Activated T-helper 1 cell treated with anti-CD3 and anti-CD28 coated beads, Interleukin-2, amount 50 U/mL, for 16 hours (primary cell): ENCODE measurements around the gene PPP1R14B.

ENCODE experiments used
- DNase-seq, 2 donors: peaks; one replicate each; pipeline ENCODE4 v3.0.0-alpha.2; 2020; ENCODE audit warnings: low read depth in 1 of 2, low spot score in 1 of 2

Gene PPP1R14B

DNA sequence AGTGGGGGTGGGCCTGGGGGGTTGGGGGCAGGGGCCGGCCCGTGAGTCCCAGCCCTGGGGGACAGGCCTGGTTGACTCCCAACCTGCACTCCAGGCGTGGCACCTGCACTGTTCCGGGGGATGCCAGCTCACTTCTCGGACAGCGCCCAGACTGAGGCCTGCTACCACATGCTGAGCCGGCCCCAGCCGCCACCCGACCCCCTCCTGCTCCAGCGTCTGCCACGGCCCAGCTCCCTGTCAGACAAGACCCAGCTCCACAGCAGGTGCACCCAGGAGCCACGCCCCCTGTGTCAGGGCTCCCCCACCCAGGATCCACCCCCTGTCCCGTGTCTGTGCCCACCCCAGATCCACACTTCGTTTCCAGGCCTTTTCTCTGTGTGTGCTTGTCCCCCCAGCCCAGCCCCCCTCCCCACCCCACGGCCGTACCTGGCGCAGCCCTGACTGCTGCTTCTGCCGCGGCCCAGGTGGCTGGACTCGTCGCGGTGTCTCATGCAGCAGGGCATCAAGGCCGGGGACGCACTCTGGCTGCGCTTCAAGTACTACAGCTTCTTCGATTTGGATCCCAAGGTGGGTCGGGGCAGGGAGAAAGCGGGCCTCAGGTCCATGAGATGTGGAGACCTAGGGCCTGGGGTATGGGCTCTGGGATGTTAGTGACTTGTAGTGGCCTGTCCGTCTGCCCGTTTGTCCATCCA lies 35.4 kb downstream of the PPP1R14B start:
- no peak for DNase-seq

DNA sequence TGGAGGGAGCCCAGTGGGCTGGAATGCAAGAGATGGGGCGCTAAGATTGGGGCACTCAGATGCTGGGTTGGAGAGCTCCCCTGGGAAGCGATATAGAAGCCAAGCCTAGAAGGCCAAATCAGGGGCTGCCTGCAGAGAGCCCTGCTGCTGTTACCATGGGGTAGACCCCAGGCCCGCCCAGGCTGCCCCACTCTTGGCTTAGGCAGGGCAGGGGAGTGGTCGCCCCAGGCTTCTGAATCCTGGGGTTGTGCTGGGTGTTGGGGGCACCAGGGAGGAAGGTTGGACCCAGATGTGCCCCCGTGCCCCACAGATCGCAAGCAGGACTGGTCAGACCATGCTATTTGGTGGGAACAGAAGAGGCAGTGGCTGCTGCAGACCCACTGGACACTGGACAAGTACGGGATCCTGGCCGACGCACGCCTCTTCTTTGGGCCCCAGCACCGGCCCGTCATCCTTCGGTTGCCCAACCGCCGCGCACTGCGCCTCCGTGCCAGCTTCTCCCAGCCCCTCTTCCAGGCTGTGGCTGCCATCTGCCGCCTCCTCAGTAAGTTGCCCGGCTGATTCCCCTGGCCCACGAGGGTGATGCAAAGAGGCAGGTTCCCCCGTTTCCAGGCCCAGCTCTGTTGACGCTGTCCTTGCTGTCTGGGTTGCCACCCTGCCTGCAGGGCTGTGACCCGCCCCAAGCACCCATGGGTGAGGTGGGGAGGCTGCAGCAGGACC lies 36.3 kb downstream of the PPP1R14B start:
- DNase-seq = no peak

DNA sequence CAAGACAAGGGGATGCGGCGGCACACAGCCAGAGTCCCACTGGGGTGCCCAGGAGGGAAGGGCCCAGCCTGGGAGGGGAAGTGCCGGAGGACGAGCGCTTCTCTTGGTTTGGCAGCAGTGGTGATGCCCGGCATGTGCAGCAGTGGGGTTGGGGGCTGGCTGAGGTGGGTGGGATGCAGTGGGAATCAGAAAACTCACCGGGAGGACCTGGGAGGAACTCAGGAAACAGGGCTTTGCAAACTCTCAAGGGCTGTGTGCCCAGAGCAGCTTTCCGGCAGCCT lies 37.2 kb downstream of the PPP1R14B start:
- DNase-seq = no peak

DNA sequence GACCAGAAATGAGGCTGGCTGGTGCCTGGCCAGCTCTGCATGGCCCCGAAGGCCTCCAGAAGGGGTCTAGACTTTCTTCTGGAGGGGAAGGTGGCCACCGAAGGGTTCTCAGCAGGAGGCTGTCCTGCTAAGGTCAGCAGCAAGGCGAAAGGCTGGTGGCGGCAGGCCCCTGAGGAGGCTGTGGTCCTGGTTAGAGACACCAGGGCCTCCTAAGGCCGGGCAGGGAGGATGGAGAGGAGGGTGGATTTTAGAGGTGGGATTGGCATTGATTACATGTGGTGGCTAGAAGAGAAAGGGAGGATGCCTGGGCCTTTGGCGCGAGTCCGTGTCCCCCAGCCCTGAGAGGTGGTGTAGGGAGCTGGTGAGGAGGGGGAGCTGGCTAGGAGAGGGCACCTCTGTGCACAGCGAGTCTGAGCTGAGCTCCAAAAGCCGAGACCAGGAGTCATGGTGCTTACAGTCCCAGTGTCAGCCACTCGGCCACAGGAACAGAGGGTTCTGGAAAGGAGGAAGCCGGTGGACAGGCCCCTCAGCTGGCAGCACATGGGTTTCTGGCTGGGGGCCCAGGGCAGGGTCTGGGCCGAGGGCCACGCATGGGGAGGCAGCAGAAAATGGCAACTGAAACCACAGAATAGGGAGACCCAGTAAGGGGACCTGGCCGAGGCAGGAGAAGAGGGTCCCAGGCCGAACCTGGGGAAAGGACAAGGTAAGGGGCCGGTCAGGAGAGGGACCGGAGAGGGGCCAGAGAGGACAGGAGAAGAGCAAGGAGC lies 37.8 kb downstream of the PPP1R14B start:
- no peak for DNase-seq

DNA sequence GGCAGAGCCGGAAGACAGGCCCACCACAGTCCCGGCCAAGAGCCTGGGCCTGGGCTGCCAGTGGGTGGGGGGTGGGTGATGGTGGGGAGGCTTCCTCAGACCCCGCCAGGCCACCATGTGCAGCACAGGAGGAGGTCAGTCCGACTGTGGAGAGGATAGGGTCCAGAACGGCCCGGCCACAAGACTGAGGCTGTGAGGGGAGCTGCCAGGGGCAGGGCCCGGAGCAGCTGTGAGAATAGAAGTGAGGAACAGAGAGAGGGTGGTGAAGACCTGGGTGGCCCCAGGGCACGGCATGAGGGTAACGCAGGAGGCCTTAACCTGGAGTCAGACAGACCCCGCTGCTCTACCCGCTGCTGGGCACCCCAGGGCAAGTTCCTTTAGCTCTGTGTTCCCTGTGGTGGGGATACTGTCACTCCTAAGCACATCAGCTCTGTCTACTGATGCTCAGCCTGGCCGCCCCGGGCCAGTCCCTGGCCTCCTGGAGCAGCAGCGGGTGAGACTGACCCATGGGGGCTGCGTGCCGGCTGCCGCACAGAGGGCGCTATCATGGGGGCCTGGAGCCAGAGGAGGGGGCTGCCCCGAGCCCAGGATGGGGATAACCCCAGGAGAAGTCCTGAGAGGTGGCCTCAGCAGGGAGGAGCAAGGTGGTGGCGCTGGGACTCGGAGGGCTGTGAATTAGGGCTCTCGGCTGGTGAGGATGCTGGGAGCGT lies 38.5 kb downstream of the PPP1R14B start:
- DNase-seq = no peak

DNA sequence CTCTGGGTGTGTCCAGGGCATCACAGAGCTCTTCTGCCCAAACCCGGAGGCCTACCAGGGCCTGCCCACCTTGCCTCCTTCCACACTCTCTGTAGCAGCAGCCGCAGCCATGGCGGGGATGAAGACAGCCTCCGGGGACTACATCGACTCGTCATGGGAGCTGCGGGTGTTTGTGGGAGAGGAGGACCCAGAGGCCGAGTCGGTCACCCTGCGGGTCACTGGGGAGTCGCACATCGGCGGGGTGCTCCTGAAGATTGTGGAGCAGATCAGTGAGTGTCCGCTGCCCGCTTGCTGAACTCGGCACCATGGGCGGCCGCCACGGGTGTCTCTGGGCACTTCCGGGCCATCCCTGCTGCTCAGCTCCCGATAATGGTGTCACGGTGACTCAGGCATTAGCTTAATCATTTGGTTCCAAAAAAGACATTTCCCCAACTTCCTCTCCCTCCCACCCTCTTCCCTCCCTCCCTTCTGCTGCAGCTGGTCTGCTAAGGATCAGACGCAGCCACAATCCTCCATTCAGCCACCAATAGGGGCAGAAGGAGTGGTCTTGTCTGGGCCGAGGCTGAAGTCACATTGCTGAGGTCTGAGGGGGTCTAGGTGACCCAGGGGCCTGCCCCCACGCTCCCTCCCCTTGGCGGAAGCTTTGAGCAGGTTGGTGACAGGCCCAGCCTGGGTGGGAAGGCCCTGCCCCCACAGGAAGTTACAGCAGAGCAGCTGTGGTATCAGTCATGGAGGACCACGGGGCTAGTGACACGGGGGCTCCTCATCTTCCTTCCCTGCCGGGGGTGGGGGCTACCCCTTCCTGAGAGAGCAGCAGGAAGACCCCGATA lies 39.3 kb downstream of the PPP1R14B start:
- peak; percentile 29 to 67 for DNase-seq

DNA sequence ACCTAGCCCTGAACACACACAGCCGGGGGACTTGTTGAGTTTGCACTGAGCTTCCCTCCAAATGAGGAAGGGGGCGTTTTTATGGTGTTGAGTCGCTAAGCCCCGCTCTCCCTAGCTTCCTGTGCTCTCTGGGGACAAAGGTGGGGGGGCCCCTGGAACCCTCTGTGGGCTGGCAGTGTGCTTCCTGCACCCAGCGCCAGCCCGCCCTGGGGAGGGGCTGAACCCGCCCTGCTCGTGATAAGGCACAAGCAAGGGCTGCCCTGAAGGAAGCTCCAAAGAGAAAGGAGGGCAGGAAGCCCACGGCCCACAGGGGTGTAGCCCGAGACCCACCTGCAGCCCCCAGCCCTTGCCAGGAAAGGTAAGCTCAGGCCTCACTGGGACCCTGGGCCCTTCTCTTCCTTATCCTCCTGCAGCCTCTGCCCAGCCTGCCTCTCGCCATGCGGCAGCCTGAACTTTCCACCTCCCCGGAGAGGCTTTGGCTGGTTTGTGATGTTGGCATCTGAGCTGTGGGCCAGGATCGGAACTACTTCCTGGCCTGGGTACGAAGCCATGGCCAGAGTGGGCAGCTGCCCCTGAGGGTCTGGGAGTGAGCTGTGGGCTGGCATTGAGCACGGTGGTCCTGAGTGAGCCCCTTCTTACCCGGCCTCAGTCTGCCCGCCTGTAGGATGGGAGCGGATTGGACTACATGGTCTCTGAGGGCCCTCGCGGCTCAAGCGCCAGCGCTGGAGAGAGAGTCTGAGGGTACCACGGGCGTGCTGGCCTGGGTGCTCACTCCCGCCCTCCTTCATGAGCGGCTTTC lies 40.1 kb downstream of the PPP1R14B start, which contains the start of gene FERMT3:
Gene FERMT3, plus strand, starts transcription at position 265 of the 799 bp plus-strand sequence. CDS start 644 bp downstream, outside the sequence.
- peak; percentile 30 to 44 for DNase-seq

DNA sequence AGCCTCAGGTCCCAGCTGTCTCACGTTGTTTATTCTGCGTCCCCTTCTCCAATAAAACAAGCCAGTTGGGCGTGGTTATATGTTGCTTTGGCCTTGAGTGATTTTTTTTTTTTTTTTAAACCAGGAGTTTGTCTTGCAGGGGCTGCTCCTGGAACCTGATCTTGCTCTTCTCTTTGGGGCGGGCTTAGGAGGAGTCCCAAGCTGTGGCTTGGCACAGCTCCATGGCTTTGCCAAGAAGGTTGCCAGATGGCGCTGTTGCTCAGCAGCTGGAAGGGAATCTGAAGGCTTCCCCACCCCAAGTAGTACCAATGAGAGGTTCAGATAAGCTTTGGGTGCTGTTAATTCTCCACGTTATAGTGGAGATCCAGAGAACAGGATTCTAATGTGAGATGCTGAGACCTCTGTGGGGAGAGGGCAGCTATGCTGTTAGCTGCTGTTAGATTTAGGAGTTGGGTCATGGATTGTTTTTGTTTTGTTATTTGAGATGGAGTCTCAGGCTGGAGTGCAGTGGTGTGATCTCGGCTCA lies 42.2 kb downstream of the PPP1R14B start:
- peak; percentile 69 to 71 for DNase-seq

DNA sequence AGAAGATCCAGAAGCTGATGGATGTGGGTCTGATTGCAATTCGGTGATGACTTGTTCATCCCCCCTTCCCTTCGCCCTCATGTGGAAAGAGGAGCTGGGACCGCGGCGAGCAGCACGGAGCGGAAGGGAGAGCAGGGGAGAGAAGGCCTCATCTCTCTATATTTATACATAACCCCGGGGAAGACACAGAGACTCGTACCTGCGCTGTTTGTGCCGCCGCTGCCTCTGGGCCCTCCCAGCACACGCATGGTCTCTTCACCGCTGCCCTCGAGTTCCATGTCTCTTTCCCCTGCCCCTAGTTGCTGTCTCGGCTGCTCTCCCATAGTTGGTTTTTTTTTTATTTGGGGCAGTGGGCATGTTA lies 42.7 kb downstream of the PPP1R14B start:
- DNase-seq = no peak

DNA sequence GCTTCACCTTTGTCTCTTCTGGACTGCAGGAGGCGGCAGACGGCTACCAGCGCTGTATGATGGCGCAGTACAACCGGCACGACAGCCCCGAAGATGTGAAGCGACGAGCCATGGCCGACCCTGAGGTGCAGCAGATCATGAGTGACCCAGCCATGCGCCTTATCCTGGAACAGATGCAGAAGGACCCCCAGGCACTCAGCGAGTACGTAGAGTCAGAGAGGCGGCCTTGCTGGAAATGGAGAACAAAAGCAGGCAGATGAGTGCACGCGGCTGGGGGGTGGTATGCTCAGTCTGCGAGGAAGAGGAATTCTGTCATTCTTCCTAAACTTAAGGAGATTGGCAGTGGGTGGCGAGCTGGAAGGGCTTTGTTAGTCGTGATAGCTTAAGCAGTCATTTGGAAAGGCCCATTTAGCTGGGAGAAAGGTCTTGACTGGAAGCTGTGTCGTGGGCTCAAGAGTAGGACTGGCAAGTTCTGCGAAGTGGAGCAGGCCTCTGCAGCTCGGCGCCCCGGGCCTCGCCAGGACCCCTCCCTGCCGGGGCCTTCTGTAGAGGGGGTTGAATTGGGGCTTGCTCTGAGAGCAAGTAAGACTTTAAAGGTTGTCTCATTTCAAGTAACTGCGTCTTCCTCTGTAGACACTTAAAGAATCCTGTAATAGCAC lies 43.2 kb downstream of the PPP1R14B start:
- no peak for DNase-seq

DNA sequence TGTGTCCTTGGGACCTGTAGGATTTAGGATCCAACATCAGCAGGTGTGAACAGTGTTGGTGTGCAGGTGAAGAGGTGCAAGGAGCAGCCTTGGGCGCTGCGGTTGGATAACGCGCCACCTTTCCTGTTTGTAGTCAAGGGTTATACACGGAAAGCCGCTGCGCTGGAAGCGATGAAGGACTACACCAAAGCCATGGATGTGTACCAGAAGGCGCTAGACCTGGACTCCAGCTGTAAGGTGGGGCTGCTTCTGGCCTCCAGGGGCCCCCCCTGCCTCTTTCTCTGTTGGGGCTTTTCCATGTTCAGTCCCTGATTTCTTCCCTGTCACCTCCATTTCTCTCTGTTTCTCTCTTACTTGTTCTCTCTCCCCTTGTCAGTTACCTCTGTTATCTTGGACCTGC lies 43.8 kb downstream of the PPP1R14B start:
- no peak for DNase-seq

DNA sequence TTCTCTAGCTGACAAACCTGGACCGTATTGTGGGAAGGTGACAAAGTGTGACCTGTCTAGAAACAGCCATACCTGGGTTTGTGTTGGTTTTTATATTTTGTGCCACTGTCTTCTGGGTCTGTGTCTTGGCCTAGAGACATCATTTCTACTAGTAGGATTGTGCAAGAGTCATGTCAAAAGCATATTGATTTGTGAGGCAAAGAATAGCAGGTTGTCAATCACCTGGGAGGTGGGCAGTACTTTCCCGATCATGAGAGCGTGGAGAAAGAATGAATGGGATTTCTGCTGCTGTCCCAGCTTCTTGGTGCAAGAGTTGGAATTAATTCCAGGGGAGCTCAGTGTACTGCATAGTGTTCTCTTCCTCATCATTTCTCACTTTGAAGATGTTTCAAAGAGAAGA lies 45.2 kb downstream of the PPP1R14B start:
- DNase-seq = no peak

DNA sequence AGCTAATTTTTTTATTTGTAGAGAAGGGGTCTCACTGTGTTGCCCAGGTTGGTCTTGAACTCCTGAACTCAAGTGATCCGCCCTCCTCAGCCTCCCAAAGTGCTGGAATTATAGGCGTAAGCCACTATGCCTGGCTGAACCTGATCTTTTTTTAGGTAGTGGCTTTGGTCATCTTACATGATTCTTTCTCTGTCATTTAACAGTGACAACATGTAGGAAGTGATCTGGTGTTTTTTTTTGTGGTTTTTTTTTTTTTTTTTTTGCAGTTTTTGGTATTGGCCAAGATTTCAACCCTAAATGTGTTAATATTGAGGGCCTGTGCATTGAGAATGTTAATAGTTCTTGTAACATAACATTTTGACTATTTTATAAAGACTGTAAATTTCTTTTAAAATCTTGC lies 48.2 kb downstream of the PPP1R14B start:
- no peak for DNase-seq

DNA sequence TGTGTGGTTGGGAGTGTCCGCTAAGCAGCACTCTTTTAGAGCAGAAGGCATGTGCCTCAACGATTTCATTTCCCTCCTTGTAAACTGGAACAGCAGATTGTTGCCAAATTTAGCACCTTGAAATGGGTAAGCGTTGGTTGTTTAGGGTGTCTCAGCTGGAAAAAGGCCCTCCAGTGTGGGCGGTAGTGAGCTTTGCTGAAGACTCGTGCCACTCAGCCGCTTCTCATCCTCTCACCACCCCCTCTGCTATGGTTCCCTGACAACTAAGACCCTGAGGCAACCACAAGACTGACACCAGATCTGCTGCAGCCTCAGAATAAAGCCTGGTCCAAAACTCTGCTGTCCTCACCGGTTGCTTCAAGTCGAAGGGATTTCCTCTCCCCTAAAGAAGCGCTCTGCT lies 50.1 kb downstream of the PPP1R14B start:
- no peak for DNase-seq
